Upper lobe of left lung (tissue), 6 donors: ENCODE measurements around the gene NR3C2. TPM values are rescaled to one million over a fixed set of nuclear protein-coding genes. Genes with fewer than 3 reads are reported as not detected.

Experiments
- ATAC-seq, 2 donors: fragments of 200-7000 bp; cut with Tn5 transposase; one replicate each; pipeline ENCODE4 v1.9.1; 2022; ENCODE audit warnings: mild to moderate bottlenecking in 2 of 2, moderate library complexity in 2 of 2; ENCODE audit not compliant: low FRiP score in 2 of 2
- DNase-seq, 2 donors: peaks; one replicate each; pipeline ENCODE4 v3.0.0-alpha.2; 2019 to 2020
- H3K27ac ChIP-seq, 4 donors: fragments of 200-600 bp; sonication (generic); one replicate each; pipeline ENCODE4 v1.5.1; 2016 to 2019
- H3K27me3 ChIP-seq, 4 donors: fragments of 200-600 bp; sonication (generic); one replicate each; pipeline ENCODE4 v1.5.1; 2017 to 2019
- H3K36me3 ChIP-seq, 4 donors: fragments of 200-600 bp; sonication (generic); one replicate each; pipeline ENCODE4 v1.5.1; 2016 to 2019
- H3K4me1 ChIP-seq, 4 donors: fragments of 200-600 bp; sonication (generic); one replicate each; pipeline ENCODE4 v1.5.1; 2018 to 2019
- H3K4me3 ChIP-seq, 4 donors: fragments of 200-600 bp; sonication (generic); one replicate each; pipeline ENCODE4 v1.5.1; 2017 to 2019; ENCODE audit warnings: mild to moderate bottlenecking in 2 of 4, moderate library complexity in 1 of 4
- H3K9me3 ChIP-seq, 4 donors: fragments of 200-600 bp; sonication (generic); one replicate each; pipeline ENCODE4 v1.5.1; 2018 to 2019
- CTCF ChIP-seq, 6 experiments: fragments of 450-650 bp in 4 of 6; fragments of 200-600 bp in 2 of 6; sonication (generic) in 2 of 6; IDR thresholded peaks; one replicate each; pipeline ENCODE4 v1.5.1; 2016 to 2019; ENCODE audit warnings: antibody characterized with exemption in 6 of 6
- EP300 ChIP-seq, 4 donors: sonication (generic); formaldehyde crosslinking; IDR thresholded peaks; one replicate each; pipeline ENCODE4 v1.5.1; 2017; ENCODE audit warnings: antibody characterized with exemption in 4 of 4, control low read depth in 2 of 4
- POLR2A ChIP-seq, 4 donors: fragments of 450-650 bp; IDR thresholded peaks; one replicate each; pipeline ENCODE4 v1.5.1; 2016 to 2017; ENCODE audit warnings: antibody characterized with exemption in 4 of 4, mild to moderate bottlenecking in 2 of 4
- POLR2AphosphoS5 ChIP-seq, 2 donors: sonication (generic); formaldehyde crosslinking; IDR thresholded peaks; one replicate each; pipeline ENCODE4 v1.5.1; 2017; ENCODE audit warnings: antibody characterized with exemption in 2 of 2
- WGBS, 2 donors: methylation state at CpG; one replicate each; pipeline ENCODE4 v1.1.5; 2017 to 2018; 5-methylcytosine and 5-hydroxymethylcytosine counted together
- total RNA-seq, 6 donors: library from RNA; depleted of rRNA in 4 of 6; stranded (reverse); fragments of >200 nt in 4 of 6; gene quantifications; one replicate each; pipeline versions ENCODE4 v1.1.0 to v1.2.1, GENCODE V29; 2016 to 2021
- donor health status: DM: no; HTN: no; CAD: no; lungs with moderate emphysema.
- donor health status: DM: no; HTN: yes; CAD: no; lungs with severe emphysema.

NR3C2 gene
- total RNA-seq, 6 donors from 2014 or later: 10.3 to 39.8 (median 23.7) TPM

GRCh38 chr4:148398988-148399387 lies 43.2 kb downstream of the NR3C2 start:
- H3K4me1 ChIP-seq: peaks cover 0 to 3% (median 1%) of the 10 kb centered on the region in 4 donors
- H3K9me3 ChIP-seq: no peaks in the 10 kb centered on the region
- H3K27ac ChIP-seq: no peak overlapping the region
- H3K4me3 ChIP-seq: no peak overlapping the region
- DNase-seq (no peak), ATAC-seq (no peak)
- no peaks in the 10 kb centered on the region for H3K27me3 ChIP-seq
- no peaks in the 10 kb centered on the region for H3K36me3 ChIP-seq
- TF ChIP-seq CTCF (IDR thresholded peaks at IDR 0.05) (no peak), POLR2A (IDR thresholded peaks at IDR 0.05) (no peak), EP300 (IDR thresholded peaks at IDR 0.05) (no peak), POLR2AphosphoS5 (IDR thresholded peaks at IDR 0.05) (no peak)

GRCh38 chr4:148397771-148398170 lies 44.4 kb downstream of the NR3C2 start:
- H3K27ac ChIP-seq: no peak overlapping the region
- TF ChIP-seq EP300 (IDR thresholded peaks at IDR 0.05): no peak
- H3K9me3 ChIP-seq: no peaks in the 10 kb centered on the region
- ATAC-seq (no peak), DNase-seq (no peak)
- H3K4me3 ChIP-seq: no peak overlapping the region
- 89 to 90% methylated on average over 2 of the region's 2 CpGs for WGBS, 2 donors
- H3K4me1 ChIP-seq: peaks cover 0 to 3% (median 1%) of the 10 kb centered on the region in 4 donors
- H3K36me3 ChIP-seq: no peaks in the 10 kb centered on the region
- H3K27me3 ChIP-seq: no peaks in the 10 kb centered on the region

GRCh38 chr4:148396986-148397673 lies 45.1 kb downstream of the NR3C2 start:
- Histone ChIP-seq H3K9me3 (no peaks in the 10 kb centered on the region), H3K27me3 (no peaks in the 10 kb centered on the region), H3K27ac (no peak overlapping the region), H3K4me1 (peaks cover 0 to 3% (median 1%) of the 10 kb centered on the region in 4 donors), H3K36me3 (no peaks in the 10 kb centered on the region), H3K4me3 (no peak overlapping the region)
- TF ChIP-seq POLR2AphosphoS5 (IDR thresholded peaks at IDR 0.05) (no peak), CTCF (IDR thresholded peaks at IDR 0.05) (no peak), EP300 (IDR thresholded peaks at IDR 0.05) (no peak), POLR2A (IDR thresholded peaks at IDR 0.05) (no peak)
- ATAC-seq (no peak), DNase-seq (no peak)
- WGBS, 2 donors: 68 to 74% methylated on average over 1 to 3 of the region's 3 CpGs

- H3K27me3 ChIP-seq: no peaks in the 10 kb centered on the region
- H3K4me3 ChIP-seq: no peak overlapping the region
- WGBS, 2 donors: 80% methylated on average over 1 of the region's 1 CpG
- H3K27ac ChIP-seq: no peak overlapping the region
- no peak for ATAC-seq
- DNase-seq: no peak
- H3K36me3 ChIP-seq: no peaks in the 10 kb centered on the region
- peaks cover 0 to 3% (median 1%) of the 10 kb centered on the region in 4 donors for H3K4me1 ChIP-seq
- H3K9me3 ChIP-seq: no peaks in the 10 kb centered on the region
- TF ChIP-seq CTCF (IDR thresholded peaks at IDR 0.05): no peak
- no peak for TF ChIP-seq EP300 (IDR thresholded peaks at IDR 0.05)
- TF ChIP-seq POLR2AphosphoS5 (IDR thresholded peaks at IDR 0.05): no peak
- TF ChIP-seq POLR2A (IDR thresholded peaks at IDR 0.05): no peak
Measured at GRCh38 chr4:148395771-148396170, 46.4 kb downstream of the NR3C2 start.

- Histone ChIP-seq H3K4me3 (no peak overlapping the region), H3K4me1 (no peaks in the 10 kb centered on the region), H3K27ac (no peak overlapping the region), H3K9me3 (no peaks in the 10 kb centered on the region), H3K36me3 (no peaks in the 10 kb centered on the region), H3K27me3 (no peaks in the 10 kb centered on the region)
- ATAC-seq: no peak
- 56 to 58% methylated on average over 1 of the region's 1 CpG for WGBS, 2 donors
- no peak for TF ChIP-seq POLR2AphosphoS5 (IDR thresholded peaks at IDR 0.05)
- TF ChIP-seq CTCF (IDR thresholded peaks at IDR 0.05): no peak
- TF ChIP-seq POLR2A (IDR thresholded peaks at IDR 0.05): no peak
- no peak for TF ChIP-seq EP300 (IDR thresholded peaks at IDR 0.05)
- no peak for DNase-seq
Measured at GRCh38 chr4:148391056-148391455, 51.2 kb downstream of the NR3C2 start.
